ENCODE results near the gene NEXN. TPM values are rescaled to one million over a fixed set of nuclear protein-coding genes. Genes with fewer than 3 reads are reported as not detected.
A peak's percentile ranks its signal among the peaks of the same experiment; 100 is the strongest.
"Not testable (repeated sequence)": the region's sequence is repeated elsewhere in the genome, so short reads cannot be mapped to it uniquely, and the experiment has no call there.

The NEXN gene
- total RNA-seq, 1 donor from 2014 or later = 37.5 TPM

DNA sequence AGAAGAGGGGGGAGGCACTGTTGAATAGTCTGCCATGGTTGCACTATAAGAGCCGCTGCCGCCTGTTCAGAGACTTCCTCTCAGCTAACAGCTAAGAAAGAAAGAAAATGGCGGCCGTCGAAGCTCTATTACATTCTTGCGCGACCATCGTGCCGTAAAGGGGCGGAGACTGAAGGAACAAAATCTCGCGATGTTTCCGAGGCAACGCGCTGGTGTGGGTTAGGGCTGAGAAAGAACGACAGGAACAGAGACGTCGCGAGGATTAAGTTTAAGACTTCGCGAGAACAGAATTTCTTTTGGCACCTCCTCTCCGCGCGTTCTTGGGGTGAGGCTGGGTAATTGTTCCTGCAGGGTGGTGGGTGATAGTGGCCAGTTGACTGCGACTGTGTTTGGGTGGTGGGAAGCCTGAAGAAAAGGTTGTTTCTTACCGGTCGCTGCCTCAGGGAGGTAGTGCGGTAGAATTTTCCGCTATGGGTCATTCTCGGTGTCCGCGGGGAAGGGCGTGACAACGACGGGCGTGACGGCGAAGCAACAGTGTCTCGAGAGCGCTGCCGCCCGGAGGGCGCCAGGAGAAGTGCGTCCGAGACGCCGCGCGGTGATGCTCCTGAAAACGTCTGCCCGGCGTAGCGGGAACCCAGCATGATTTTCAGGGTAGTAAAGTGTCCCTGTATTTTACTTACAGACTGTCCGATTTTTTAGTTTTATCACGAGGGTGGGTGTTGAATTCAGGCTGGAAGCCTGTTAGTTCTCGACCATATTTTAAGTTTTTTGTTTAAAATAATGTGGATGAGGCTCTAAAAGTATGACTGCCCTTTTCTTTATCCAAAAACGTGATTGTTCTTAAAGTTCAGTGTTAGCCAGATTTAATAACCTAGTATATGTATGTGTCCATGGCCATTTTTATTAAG, 90.8 kb downstream of the NEXN start, which contains the start of gene FUBP1:
Gene FUBP1, minus strand, starts transcription at position 104 of the 908 bp plus-strand sequence. Its CDS starts 68 bp downstream, at position 36.
- peak within 1 kb of the TSS; percentile 98 for H3K4me3 ChIP-seq (ENCODE audit: insufficient read depth, low read depth, low read length)
- Mint-ChIP-seq H3K4me1 (ENCODE audit: low read depth, unreplicated experiment) (peaks cover 20% of the 10 kb centered on the region), H3K36me3 (ENCODE audit: low read depth, unreplicated experiment) (peaks cover 3% of the 10 kb centered on the region), H3K27me3 (ENCODE audit: low read depth, unreplicated experiment) (no peaks in the 10 kb centered on the region), H3K4me3 (ENCODE audit: unreplicated experiment) (no peak within 1 kb of the TSS), H3K27ac (ENCODE audit: unreplicated experiment) (no peak within 1 kb of the TSS), H3K9me3 (ENCODE audit: unreplicated experiment) (no peaks in the 10 kb centered on the region)
- peak within 1 kb of the TSS; percentile 91 for H3K4me2 ChIP-seq (ENCODE audit: low read length)
- H3K36me3 ChIP-seq (ENCODE audit: insufficient read depth, low read length) = peaks cover 4% of the 10 kb centered on the region
- H3K9ac ChIP-seq (ENCODE audit: low read length) = peak within 1 kb of the TSS; percentile 99
- no peak for FAIRE-seq
- H2AFZ ChIP-seq (ENCODE audit: low read depth, low read length) = peak within 1 kb of the TSS; percentile 84
- TF ChIP-seq, protein P1, sequence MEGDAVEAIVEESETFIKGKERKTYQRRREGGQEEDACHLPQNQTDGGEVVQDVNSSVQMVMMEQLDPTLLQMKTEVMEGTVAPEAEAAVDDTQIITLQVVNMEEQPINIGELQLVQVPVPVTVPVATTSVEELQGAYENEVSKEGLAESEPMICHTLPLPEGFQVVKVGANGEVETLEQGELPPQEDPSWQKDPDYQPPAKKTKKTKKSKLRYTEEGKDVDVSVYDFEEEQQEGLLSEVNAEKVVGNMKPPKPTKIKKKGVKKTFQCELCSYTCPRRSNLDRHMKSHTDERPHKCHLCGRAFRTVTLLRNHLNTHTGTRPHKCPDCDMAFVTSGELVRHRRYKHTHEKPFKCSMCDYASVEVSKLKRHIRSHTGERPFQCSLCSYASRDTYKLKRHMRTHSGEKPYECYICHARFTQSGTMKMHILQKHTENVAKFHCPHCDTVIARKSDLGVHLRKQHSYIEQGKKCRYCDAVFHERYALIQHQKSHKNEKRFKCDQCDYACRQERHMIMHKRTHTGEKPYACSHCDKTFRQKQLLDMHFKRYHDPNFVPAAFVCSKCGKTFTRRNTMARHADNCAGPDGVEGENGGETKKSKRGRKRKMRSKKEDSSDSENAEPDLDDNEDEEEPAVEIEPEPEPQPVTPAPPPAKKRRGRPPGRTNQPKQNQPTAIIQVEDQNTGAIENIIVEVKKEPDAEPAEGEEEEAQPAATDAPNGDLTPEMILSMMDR (IDR thresholded peaks at IDR 0.05; ENCODE audit: insufficient read depth, low read depth, low read length) = peak; percentile 51
- TF ChIP-seq EZH2 (IDR thresholded peaks at IDR 0.05; ENCODE audit: insufficient read depth, low read length) = no peak
- peaks cover 7% of the 10 kb centered on the region for H3K4me1 ChIP-seq (ENCODE audit: insufficient read depth, low read length)
- no peaks in the 10 kb centered on the region for H3K27me3 ChIP-seq (ENCODE audit: insufficient read depth, low read length)
- H3K27ac ChIP-seq (ENCODE audit: low read depth, low read length) = peak within 1 kb of the TSS; percentile 98
- peak; percentile 96 for DNase-seq (ENCODE audit: low read depth)
- peaks cover 89% of the 10 kb centered on the region for H3K79me2 ChIP-seq (ENCODE audit: insufficient read depth, low read length)
- H3K9me3 ChIP-seq (ENCODE audit: insufficient read depth, low read depth, low read length) = no peaks in the 10 kb centered on the region
- peaks cover 39% of the 10 kb centered on the region for H4K20me1 ChIP-seq (ENCODE audit: insufficient read depth, low read length)

DNA sequence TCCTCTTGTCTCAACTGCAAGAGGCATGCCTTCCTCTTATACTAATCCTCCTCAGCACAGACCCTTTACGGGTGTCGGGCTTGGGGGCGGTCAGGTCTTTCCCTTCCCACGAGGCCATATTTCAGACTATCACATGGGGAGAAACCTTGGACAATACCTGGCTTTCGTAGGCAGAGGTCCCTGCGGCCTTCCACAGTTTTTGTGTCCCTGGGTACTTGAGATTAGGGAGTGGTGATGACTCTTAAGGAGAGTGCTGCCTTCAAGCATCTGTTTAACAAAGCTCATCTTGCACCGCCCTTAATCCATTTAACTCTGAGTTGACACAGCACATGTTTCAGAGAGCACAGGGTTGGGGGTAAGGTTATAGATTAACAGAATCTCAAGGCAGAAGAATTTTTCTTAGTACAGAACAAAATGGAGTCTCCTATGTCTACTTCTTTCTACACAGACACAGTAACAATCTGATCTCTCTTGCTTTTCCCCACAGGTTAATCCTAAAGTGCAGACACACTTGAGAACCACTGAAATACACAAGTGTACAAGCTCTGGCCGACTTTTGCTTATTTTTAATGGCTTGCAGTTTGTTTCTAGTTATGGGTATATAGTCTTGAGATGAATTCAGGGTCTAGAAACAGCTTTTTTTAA, 95.0 kb downstream of the NEXN start:
- not testable (repeated sequence) for H3K9ac ChIP-seq (ENCODE audit: low read length); FAIRE-seq; H3K4me2 ChIP-seq (ENCODE audit: low read length); H3K27me3 ChIP-seq (ENCODE audit: insufficient read depth, low read length); H3K36me3 Mint-ChIP-seq (ENCODE audit: low read depth, unreplicated experiment); H3K9me3 Mint-ChIP-seq (ENCODE audit: unreplicated experiment); H3K9me3 ChIP-seq (ENCODE audit: insufficient read depth, low read depth, low read length); H3K36me3 ChIP-seq (ENCODE audit: insufficient read depth, low read length); H3K27ac Mint-ChIP-seq (ENCODE audit: unreplicated experiment); H3K4me1 ChIP-seq (ENCODE audit: insufficient read depth, low read length); H3K27me3 Mint-ChIP-seq (ENCODE audit: low read depth, unreplicated experiment); H3K4me1 Mint-ChIP-seq (ENCODE audit: low read depth, unreplicated experiment); H3K4me3 Mint-ChIP-seq (ENCODE audit: unreplicated experiment); H3K4me3 ChIP-seq (ENCODE audit: insufficient read depth, low read depth, low read length); H2AFZ ChIP-seq (ENCODE audit: low read depth, low read length); H3K27ac ChIP-seq (ENCODE audit: low read depth, low read length); DNase-seq (ENCODE audit: low read depth)
- Histone ChIP-seq H4K20me1 (ENCODE audit: insufficient read depth, low read length) (peaks cover 17% of the 10 kb centered on the region), H3K79me2 (ENCODE audit: insufficient read depth, low read length) (peaks cover 86% of the 10 kb centered on the region)

GRCh38 chr1:77983997-77984355, 95.6 kb downstream of the NEXN start:
- H3K79me2 ChIP-seq (ENCODE audit: insufficient read depth, low read length) = peaks cover 87% of the 10 kb centered on the region
- H3K4me3 Mint-ChIP-seq (ENCODE audit: unreplicated experiment) = no peak overlapping the region
- H3K27ac ChIP-seq (ENCODE audit: low read depth, low read length) = no peak overlapping the region
- peaks cover 8% of the 10 kb centered on the region for H3K4me1 Mint-ChIP-seq (ENCODE audit: low read depth, unreplicated experiment)
- H3K9me3 Mint-ChIP-seq (ENCODE audit: unreplicated experiment) = no peaks in the 10 kb centered on the region
- H3K27me3 Mint-ChIP-seq (ENCODE audit: low read depth, unreplicated experiment) = no peaks in the 10 kb centered on the region
- peaks cover 5% of the 10 kb centered on the region for H3K36me3 Mint-ChIP-seq (ENCODE audit: low read depth, unreplicated experiment)
- no peak for FAIRE-seq
- H2AFZ ChIP-seq (ENCODE audit: low read depth, low read length) = no peak overlapping the region
- H4K20me1 ChIP-seq (ENCODE audit: insufficient read depth, low read length) = peaks cover 19% of the 10 kb centered on the region
- DNase-seq (ENCODE audit: low read depth) = no peak
- no peaks in the 10 kb centered on the region for H3K36me3 ChIP-seq (ENCODE audit: insufficient read depth, low read length)
- no peak overlapping the region for H3K9ac ChIP-seq (ENCODE audit: low read length)
- no peaks in the 10 kb centered on the region for H3K4me1 ChIP-seq (ENCODE audit: insufficient read depth, low read length)
- H3K9me3 ChIP-seq (ENCODE audit: insufficient read depth, low read depth, low read length) = no peaks in the 10 kb centered on the region
- H3K4me2 ChIP-seq (ENCODE audit: low read length) = no peak overlapping the region
- H3K27ac Mint-ChIP-seq (ENCODE audit: unreplicated experiment) = no peak overlapping the region
- H3K27me3 ChIP-seq (ENCODE audit: insufficient read depth, low read length) = no peaks in the 10 kb centered on the region
- no peak overlapping the region for H3K4me3 ChIP-seq (ENCODE audit: insufficient read depth, low read depth, low read length)
- TF ChIP-seq, protein P1 (IDR thresholded peaks at IDR 0.05; ENCODE audit: insufficient read depth, low read depth, low read length) = no peak
- no peak for TF ChIP-seq EZH2 (IDR thresholded peaks at IDR 0.05; ENCODE audit: insufficient read depth, low read length)
